ENCODE data around the gene ALDH3B2. TPM values are rescaled to one million over a fixed set of nuclear protein-coding genes. Genes with fewer than 3 reads are reported as not detected.
A peak's percentile ranks its signal among the peaks of the same experiment; 100 is the strongest.

The ALDH3B2 gene
- total and polyA plus RNA-seq, 8 donors: 0.17 to 0.50 (median 0.34) TPM; not detected in 4

DNA sequence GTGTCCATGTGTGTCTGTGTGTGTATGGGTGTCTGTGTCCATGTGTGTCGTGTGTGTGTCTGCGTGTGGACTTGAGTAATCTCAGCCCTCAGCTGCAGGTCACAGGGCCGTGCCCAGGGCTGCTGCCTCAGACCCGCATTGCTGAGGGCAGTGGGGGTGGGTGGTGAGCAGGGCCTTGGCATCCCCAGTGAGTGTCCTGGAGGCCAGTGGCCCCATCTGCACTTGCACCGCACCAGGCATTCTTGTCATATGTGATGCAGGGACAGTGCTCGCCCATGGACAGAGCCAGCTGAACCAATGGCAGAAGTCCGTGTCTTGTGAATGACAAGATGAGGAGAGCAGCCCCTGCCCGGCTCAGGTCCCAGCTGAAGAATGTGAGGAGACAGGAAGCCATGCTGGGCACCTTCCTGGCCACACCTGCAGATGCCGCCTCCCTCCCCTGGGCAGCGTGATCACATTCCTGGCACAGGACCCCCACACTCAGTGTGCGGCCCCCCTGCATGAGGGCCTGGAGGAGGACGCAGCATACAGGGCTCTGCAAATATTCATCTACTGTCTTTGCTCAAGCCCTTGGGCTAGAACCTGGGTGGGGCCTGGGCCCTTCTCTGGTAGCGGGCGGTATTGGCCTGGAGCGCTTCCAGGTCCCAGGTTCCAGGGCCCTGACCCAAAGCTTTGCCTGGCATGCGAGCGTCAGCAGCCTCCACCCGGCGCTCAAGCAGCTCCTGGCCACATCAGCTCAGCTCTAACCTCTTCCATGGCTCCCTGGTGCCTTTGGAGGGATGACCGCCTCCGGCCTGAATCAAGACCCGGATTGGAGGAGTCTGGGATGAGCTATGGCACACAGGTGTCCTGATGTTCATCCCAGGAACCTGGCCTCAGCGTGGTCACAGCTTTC lies 3.9 kb downstream of the ALDH3B2 start:
- DNase-seq (no peak), ATAC-seq (no peak), FAIRE-seq (no peak)
- H3K4me3 ChIP-seq: no peak overlapping the region
- H3K27ac ChIP-seq: no peak overlapping the region
- WGBS, 2 donors: 84 to 88% methylated on average over 23 of the region's 23 CpGs
- no peaks in the 10 kb centered on the region for H3K27me3 ChIP-seq
- intact Hi-C loops (cut with DNase I): no loop called here
- H3K9me3 ChIP-seq: no peaks in the 10 kb centered on the region
- H3K4me1 ChIP-seq: peaks cover 0 to 8% (median 0%) of the 10 kb centered on the region in 3 donors
- TF ChIP-seq, protein P1, sequence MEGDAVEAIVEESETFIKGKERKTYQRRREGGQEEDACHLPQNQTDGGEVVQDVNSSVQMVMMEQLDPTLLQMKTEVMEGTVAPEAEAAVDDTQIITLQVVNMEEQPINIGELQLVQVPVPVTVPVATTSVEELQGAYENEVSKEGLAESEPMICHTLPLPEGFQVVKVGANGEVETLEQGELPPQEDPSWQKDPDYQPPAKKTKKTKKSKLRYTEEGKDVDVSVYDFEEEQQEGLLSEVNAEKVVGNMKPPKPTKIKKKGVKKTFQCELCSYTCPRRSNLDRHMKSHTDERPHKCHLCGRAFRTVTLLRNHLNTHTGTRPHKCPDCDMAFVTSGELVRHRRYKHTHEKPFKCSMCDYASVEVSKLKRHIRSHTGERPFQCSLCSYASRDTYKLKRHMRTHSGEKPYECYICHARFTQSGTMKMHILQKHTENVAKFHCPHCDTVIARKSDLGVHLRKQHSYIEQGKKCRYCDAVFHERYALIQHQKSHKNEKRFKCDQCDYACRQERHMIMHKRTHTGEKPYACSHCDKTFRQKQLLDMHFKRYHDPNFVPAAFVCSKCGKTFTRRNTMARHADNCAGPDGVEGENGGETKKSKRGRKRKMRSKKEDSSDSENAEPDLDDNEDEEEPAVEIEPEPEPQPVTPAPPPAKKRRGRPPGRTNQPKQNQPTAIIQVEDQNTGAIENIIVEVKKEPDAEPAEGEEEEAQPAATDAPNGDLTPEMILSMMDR (IDR thresholded peaks at IDR 0.05): no peak
- H3K36me3 ChIP-seq: no peaks in the 10 kb centered on the region

DNA sequence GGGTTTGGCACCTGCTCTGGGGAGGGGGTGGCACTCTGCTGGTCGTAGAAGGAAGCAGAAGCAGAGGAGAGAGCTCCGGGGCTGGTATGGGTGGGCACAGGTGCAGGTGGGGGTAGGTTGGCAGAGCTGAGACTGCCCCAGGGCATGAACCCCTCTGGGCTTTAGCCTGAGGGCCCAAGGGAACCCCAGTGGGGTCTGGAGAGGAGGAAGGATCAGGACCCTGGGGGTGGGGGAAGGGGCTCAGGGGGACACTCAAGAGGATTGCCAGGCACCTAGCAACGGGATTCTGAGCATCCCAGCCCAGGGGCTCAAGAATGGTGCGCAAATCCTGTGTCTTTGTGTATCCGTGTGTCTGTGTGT lies 6.3 kb downstream of the ALDH3B2 start:
- DNase-seq (no peak), FAIRE-seq (no peak), ATAC-seq (no peak)
- no peaks in the 10 kb centered on the region for H3K9me3 ChIP-seq
- TF ChIP-seq, protein P1 (IDR thresholded peaks at IDR 0.05): no peak
- H3K27me3 ChIP-seq: no peaks in the 10 kb centered on the region
- no peak overlapping the region for H3K27ac ChIP-seq
- no peaks in the 10 kb centered on the region for H3K4me1 ChIP-seq
- no peaks in the 10 kb centered on the region for H3K36me3 ChIP-seq
- no peak overlapping the region for H3K4me3 ChIP-seq
- intact Hi-C loops (cut with DNase I): loop anchor here in 1 of 3 donors (10.0 kb wide), 1 partner anchor 47 kb away; no protein-coding TSS in a partner anchor
- 56 to 64% methylated on average over 5 of the region's 5 CpGs for WGBS, 2 donors

DNA sequence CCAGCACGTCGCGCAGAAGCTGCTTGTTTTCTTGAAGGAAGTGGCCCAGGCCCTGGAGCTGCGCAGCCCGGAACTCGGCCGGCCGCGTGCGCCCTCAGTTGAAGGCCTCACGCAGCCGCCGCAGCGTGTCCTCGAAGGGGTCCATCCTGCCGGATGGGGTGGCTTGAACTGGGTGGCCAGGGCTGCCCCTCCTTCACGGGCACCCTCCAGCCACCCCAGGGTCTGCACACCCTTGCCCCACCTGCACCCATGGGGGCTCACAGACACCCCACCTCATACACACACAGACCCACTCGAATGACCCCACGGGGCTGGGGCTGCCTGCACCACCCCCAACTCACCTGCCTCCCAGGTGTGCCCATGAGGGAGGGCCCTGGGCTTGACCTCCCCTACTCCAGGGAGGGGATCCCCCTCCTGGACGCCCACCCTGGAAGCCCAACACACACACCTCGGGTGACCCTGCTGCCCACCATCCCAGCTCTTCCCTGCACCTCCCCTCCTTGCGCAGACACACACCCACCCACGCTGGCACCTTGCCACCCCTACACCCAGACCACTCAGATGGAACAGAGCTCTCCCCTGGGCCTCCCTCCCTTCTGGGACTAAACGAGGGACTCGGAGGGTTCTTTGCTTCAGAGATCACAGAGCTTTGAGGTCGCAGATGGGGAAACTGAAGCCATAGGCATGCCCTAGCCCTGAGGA lies 6.8 kb downstream of the ALDH3B2 start:
- TF ChIP-seq, protein P1 (IDR thresholded peaks at IDR 0.05): no peak
- no peaks in the 10 kb centered on the region for H3K9me3 ChIP-seq
- no peaks in the 10 kb centered on the region for H3K36me3 ChIP-seq
- no peak overlapping the region for H3K27ac ChIP-seq
- WGBS, 2 donors: 78 to 81% methylated on average over 26 of the region's 26 CpGs
- intact Hi-C loops (cut with DNase I): loop anchor here in 1 of 3 donors (10.0 kb wide), 1 partner anchor 47 kb away; no protein-coding TSS in a partner anchor
- H3K27me3 ChIP-seq: no peaks in the 10 kb centered on the region
- FAIRE-seq (no peak), DNase-seq (peak in 2 of 6 donors; percentile 48 to 64), ATAC-seq (no peak)
- H3K4me3 ChIP-seq: no peak overlapping the region
- H3K4me1 ChIP-seq: no peaks in the 10 kb centered on the region

DNA sequence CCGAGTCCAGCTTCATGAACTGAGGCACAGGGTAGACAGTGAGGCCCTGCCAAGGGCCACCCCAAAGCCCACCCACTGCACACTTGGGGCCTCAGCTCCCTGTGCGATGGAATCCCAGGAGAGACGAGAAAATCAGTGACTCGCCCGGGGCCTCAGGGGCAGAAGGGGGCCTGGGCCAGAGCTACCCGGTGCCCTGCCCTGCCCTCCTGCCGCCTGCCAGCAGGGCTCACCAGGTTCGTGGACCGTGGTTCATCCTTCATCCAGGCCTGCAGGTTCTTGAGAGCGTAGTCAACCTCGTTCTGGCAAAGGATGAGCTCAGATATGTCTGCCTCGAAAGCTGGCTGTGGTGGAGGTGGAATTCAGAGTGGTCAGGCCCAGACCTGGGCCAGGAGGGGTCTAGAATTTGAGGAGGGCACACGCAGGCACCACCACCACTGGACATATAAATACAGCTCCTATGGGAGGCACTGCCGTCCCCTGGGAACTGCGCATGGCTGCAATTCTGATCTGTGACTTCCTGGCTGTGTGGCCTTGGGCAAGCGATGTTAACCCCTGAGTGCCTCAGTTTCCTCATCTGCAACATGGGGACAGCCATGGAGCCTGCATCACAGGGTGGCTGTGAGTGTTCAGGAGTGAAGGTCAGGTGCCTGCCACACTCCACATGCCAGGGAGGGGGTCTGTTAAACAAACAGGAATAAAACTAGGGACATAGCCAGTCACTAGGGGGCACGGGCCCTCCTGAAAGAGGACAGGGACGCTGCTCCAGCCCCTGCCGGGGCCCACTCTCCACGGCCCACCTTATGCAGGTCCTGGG lies 7.5 kb downstream of the ALDH3B2 start:
- DNase-seq (no peak), ATAC-seq (no peak), FAIRE-seq (no peak)
- WGBS, 2 donors: 75% methylated on average over 19 to 20 of the region's 20 CpGs
- no peaks in the 10 kb centered on the region for H3K4me1 ChIP-seq
- H3K27ac ChIP-seq: no peak overlapping the region
- H3K36me3 ChIP-seq: no peaks in the 10 kb centered on the region
- TF ChIP-seq, protein P1 (IDR thresholded peaks at IDR 0.05): no peak
- H3K27me3 ChIP-seq: no peaks in the 10 kb centered on the region
- no peaks in the 10 kb centered on the region for H3K9me3 ChIP-seq
- no peak overlapping the region for H3K4me3 ChIP-seq
- intact Hi-C loops (cut with DNase I): loop anchor here in 1 of 3 donors (10.0 kb wide), 1 partner anchor 48 kb away; no protein-coding TSS in a partner anchor
